Measurements from ENCODE around the gene SESN3.

The SESN3 gene

DNA sequence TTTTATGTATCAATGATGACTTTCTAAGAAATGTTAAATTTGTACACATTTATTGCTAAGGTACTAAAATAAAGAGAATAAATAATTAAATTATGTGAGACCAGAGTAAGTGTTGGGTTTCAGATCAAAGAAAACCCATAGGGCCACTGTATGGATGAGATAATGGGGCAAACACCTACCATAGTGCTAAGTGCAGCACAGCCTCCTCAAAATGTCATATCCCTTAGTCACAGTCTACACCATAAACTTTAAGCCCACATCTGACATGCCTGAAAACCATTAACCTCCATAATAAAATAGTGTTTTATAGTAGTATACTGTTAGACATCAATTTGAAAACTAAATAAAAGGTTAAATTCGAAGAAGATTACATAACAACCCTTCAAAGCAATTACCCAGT lies 37.5 kb downstream of the SESN3 start:
- no peak for TF ChIP-seq EZH2phosphoT487 (IDR thresholded peaks at IDR 0.05; ENCODE audit: low read length)
- no peak for TF ChIP-seq CTCF (IDR thresholded peaks at IDR 0.05; ENCODE audit: low read length)
- no peak for TF ChIP-seq EZH2 (optimal IDR thresholded peaks at IDR 0.05; ENCODE audit: low read depth, low read length)
- H3K27me3 ChIP-seq (replicated peaks; ENCODE audit: insufficient read depth, low read length) = no peaks in the 10 kb centered on the region
- H3K79me2 ChIP-seq (ENCODE audit: low read length) = no peaks in the 10 kb centered on the region
- no peak overlapping the region for H3K27ac ChIP-seq (ENCODE audit: low read length)
- no peak overlapping the region for H3K4me2 ChIP-seq (ENCODE audit: low read depth, low read length)
- no peak overlapping the region for H3K4me3 ChIP-seq (ENCODE audit: low read length)
- H3K4me1 ChIP-seq (ENCODE audit: low read length) = no peaks in the 10 kb centered on the region
- no peaks in the 10 kb centered on the region for H3K9me2 ChIP-seq (replicated peaks; ENCODE audit: insufficient read depth, low read length)
- no peaks in the 10 kb centered on the region for H3K36me3 ChIP-seq (replicated peaks; ENCODE audit: insufficient read depth, low read length)
- DNase-seq = no peak
- no peaks in the 10 kb centered on the region for H4K20me1 ChIP-seq (ENCODE audit: insufficient read depth, low read length)
- H2AFZ ChIP-seq (ENCODE audit: low read length) = no peak overlapping the region
- no peaks in the 10 kb centered on the region for H3F3A ChIP-seq (ENCODE audit: insufficient read depth, low read length)
- H3K9me3 ChIP-seq (replicated peaks; ENCODE audit: insufficient read depth, low read length) = no peaks in the 10 kb centered on the region
- H3K9ac ChIP-seq (ENCODE audit: low read length) = no peak overlapping the region

- H3K4me2 ChIP-seq (ENCODE audit: low read depth, low read length) = no peak overlapping the region
- H3K4me1 ChIP-seq (ENCODE audit: low read length) = no peaks in the 10 kb centered on the region
- no peak overlapping the region for H3K4me3 ChIP-seq (ENCODE audit: low read length)
- no peaks in the 10 kb centered on the region for H3K9me3 ChIP-seq (replicated peaks; ENCODE audit: insufficient read depth, low read length)
- no peak overlapping the region for H3K9ac ChIP-seq (ENCODE audit: low read length)
- H3K79me2 ChIP-seq (ENCODE audit: low read length) = no peaks in the 10 kb centered on the region
- H3K36me3 ChIP-seq (replicated peaks; ENCODE audit: insufficient read depth, low read length) = no peaks in the 10 kb centered on the region
- no peak for DNase-seq
- no peaks in the 10 kb centered on the region for H3K9me2 ChIP-seq (replicated peaks; ENCODE audit: insufficient read depth, low read length)
- no peak for TF ChIP-seq CTCF (IDR thresholded peaks at IDR 0.05; ENCODE audit: low read length)
- TF ChIP-seq EZH2 (optimal IDR thresholded peaks at IDR 0.05; ENCODE audit: low read depth, low read length) = no peak
- no peak for TF ChIP-seq EZH2phosphoT487 (IDR thresholded peaks at IDR 0.05; ENCODE audit: low read length)
- H3K27me3 ChIP-seq (replicated peaks; ENCODE audit: insufficient read depth, low read length) = no peaks in the 10 kb centered on the region
- H4K20me1 ChIP-seq (ENCODE audit: insufficient read depth, low read length) = no peaks in the 10 kb centered on the region
- H3K27ac ChIP-seq (ENCODE audit: low read length) = no peak overlapping the region
- H2AFZ ChIP-seq (ENCODE audit: low read length) = no peak overlapping the region
- H3F3A ChIP-seq (ENCODE audit: insufficient read depth, low read length) = no peaks in the 10 kb centered on the region
Measured at GRCh38 chr11:95192717-95193116, 38.3 kb downstream of the SESN3 start.

GRCh38 chr11:95187723-95188122 lies 43.3 kb downstream of the SESN3 start:
- H3K4me1 ChIP-seq (ENCODE audit: low read length) = no peaks in the 10 kb centered on the region
- no peaks in the 10 kb centered on the region for H3F3A ChIP-seq (ENCODE audit: insufficient read depth, low read length)
- no peaks in the 10 kb centered on the region for H3K9me2 ChIP-seq (replicated peaks; ENCODE audit: insufficient read depth, low read length)
- no peak for DNase-seq
- no peaks in the 10 kb centered on the region for H3K79me2 ChIP-seq (ENCODE audit: low read length)
- TF ChIP-seq CTCF (IDR thresholded peaks at IDR 0.05; ENCODE audit: low read length) (no peak), EZH2phosphoT487 (IDR thresholded peaks at IDR 0.05; ENCODE audit: low read length) (no peak), EZH2 (optimal IDR thresholded peaks at IDR 0.05; ENCODE audit: low read depth, low read length) (no peak)
- H2AFZ ChIP-seq (ENCODE audit: low read length) = no peak overlapping the region
- H3K4me2 ChIP-seq (ENCODE audit: low read depth, low read length) = no peak overlapping the region
- H3K9me3 ChIP-seq (replicated peaks; ENCODE audit: insufficient read depth, low read length) = no peaks in the 10 kb centered on the region
- H3K27ac ChIP-seq (ENCODE audit: low read length) = no peak overlapping the region
- H3K27me3 ChIP-seq (replicated peaks; ENCODE audit: insufficient read depth, low read length) = no peaks in the 10 kb centered on the region
- no peak overlapping the region for H3K4me3 ChIP-seq (ENCODE audit: low read length)
- no peaks in the 10 kb centered on the region for H3K36me3 ChIP-seq (replicated peaks; ENCODE audit: insufficient read depth, low read length)
- H4K20me1 ChIP-seq (ENCODE audit: insufficient read depth, low read length) = no peaks in the 10 kb centered on the region
- H3K9ac ChIP-seq (ENCODE audit: low read length) = no peak overlapping the region

Measured in MM.1S (cell line).